T-helper 9 cell (primary cell): ENCODE results near the gene MVB12A.

ENCODE experiments used
- DNase-seq: peaks from one replicate; pipeline ENCODE4 v3.0.0-alpha.2; 2020

MVB12A gene

GRCh38 chr19:17405250-17406045, 14.4 kb upstream of the MVB12A start, which contains the start of gene BST2:
BST2 (minus strand) TSS chr19:17405630; CDS start chr19:17405575, 55 bp downstream.
- DNase-seq: no peak

- DNase-seq: no peak
Observed at GRCh38 chr19:17406046-17406886, 13.6 kb upstream of the MVB12A start.

GRCh38 chr19:17406887-17407196, 13.0 kb upstream of the MVB12A start:
- DNase-seq: no peak

- DNase-seq: no peak
Observed at GRCh38 chr19:17409990-17410389, 9.9 kb upstream of the MVB12A start.

- no peak for DNase-seq
Observed at GRCh38 chr19:17411801-17412200, 8.0 kb upstream of the MVB12A start.

- DNase-seq: no peak
Observed at GRCh38 chr19:17414097-17414496, 5.8 kb upstream of the MVB12A start.

- DNase-seq: no peak
Observed at GRCh38 chr19:17415121-17415520, 4.7 kb upstream of the MVB12A start.

GRCh38 chr19:17418710-17419109, 1.1 kb upstream of the MVB12A start:
- no peak for DNase-seq

- no peak for DNase-seq
Observed at GRCh38 chr19:17419154-17419620, 660 bp upstream of the MVB12A start.

- DNase-seq: no peak
Observed at GRCh38 chr19:17420475-17420924, 653 bp downstream of the MVB12A start.

- DNase-seq: no peak
Observed at GRCh38 chr19:17421942-17422341, 2.1 kb downstream of the MVB12A start.

- DNase-seq: no peak
Observed at GRCh38 chr19:17423429-17424208, 3.8 kb downstream of the MVB12A start.

GRCh38 chr19:17424743-17425365, 5.0 kb downstream of the MVB12A start:
- no peak for DNase-seq

GRCh38 chr19:17429641-17430113, 9.8 kb downstream of the MVB12A start:
- DNase-seq: no peak

GRCh38 chr19:17431417-17431816, 11.6 kb downstream of the MVB12A start:
- no peak for DNase-seq

GRCh38 chr19:17435218-17435617, 15.4 kb downstream of the MVB12A start:
- no peak for DNase-seq

- DNase-seq: no peak
Observed at GRCh38 chr19:17436094-17436873, 16.4 kb downstream of the MVB12A start.

- no peak for DNase-seq
Observed at GRCh38 chr19:17436874-17437267, 17.0 kb downstream of the MVB12A start.

GRCh38 chr19:17441241-17442021, 21.6 kb downstream of the MVB12A start:
- DNase-seq: no peak

GRCh38 chr19:17445526-17446165, 25.8 kb downstream of the MVB12A start:
- DNase-seq: no peak
